Neural progenitor cell (in vitro differentiated cells): ENCODE data around the gene GNG12.

Experiments used
- CTCF ChIP-seq: fragments of 200-600 bp; sonication (generic); IDR thresholded peaks from 2 replicates; pipeline ENCODE4 v1.5.1; 2017; ENCODE audit warnings: antibody characterized with exemption, mild to moderate bottlenecking
- EZH2 ChIP-seq: fragments of 200-600 bp; sonication (generic); IDR thresholded peaks from 2 replicates; pipeline ENCODE4 v1.6.1; 2017; ENCODE audit warnings: antibody characterized with exemption, mild to moderate bottlenecking, moderate library complexity

GRCh38 chr1:67711855-67712212, 121.4 kb downstream of the GNG12 start:
- TF ChIP-seq CTCF (no peak), EZH2 (no peak)
